Right hindlimb (tissue), 1 donor: ENCODE data around the gene PHC2.

Experiments
- DNase-seq: peaks from one replicate; pipeline ENCODE4 v3.0.0-alpha.2; 2018

PHC2 gene

GRCh38 chr1:33385251-33385650 is 45.6 kb downstream of the PHC2 start:
- no peak for DNase-seq

- DNase-seq = no peak
Observed at GRCh38 chr1:33384040-33384812, 46.7 kb downstream of the PHC2 start.

GRCh38 chr1:33383489-33383888 is 47.4 kb downstream of the PHC2 start:
- no peak for DNase-seq

GRCh38 chr1:33382661-33383415 is 48.1 kb downstream of the PHC2 start:
- DNase-seq = peak; percentile 82

- DNase-seq = no peak
Observed at GRCh38 chr1:33381977-33382376, 48.9 kb downstream of the PHC2 start.

GRCh38 chr1:33380811-33381210 is 50.1 kb downstream of the PHC2 start:
- no peak for DNase-seq

- DNase-seq = no peak
Observed at GRCh38 chr1:33379631-33380354, 51.1 kb downstream of the PHC2 start.

GRCh38 chr1:33378976-33379375 is 51.9 kb downstream of the PHC2 start:
- DNase-seq = no peak

GRCh38 chr1:33378524-33378923 is 52.4 kb downstream of the PHC2 start:
- DNase-seq = no peak

- DNase-seq = no peak
Observed at GRCh38 chr1:33377756-33378155, 53.1 kb downstream of the PHC2 start.

GRCh38 chr1:33377013-33377412 is 53.9 kb downstream of the PHC2 start:
- DNase-seq = no peak

GRCh38 chr1:33375316-33375715 is 55.6 kb downstream of the PHC2 start:
- no peak for DNase-seq

- DNase-seq = no peak
Observed at GRCh38 chr1:33374336-33375105, 56.4 kb downstream of the PHC2 start.

- DNase-seq = no peak
Observed at GRCh38 chr1:33373606-33374005, 57.3 kb downstream of the PHC2 start.

- no peak for DNase-seq
Observed at GRCh38 chr1:33372677-33373076, 58.2 kb downstream of the PHC2 start.

- DNase-seq = no peak
Observed at GRCh38 chr1:33372162-33372561, 58.7 kb downstream of the PHC2 start.

- DNase-seq = no peak
Observed at GRCh38 chr1:33371334-33371733, 59.6 kb downstream of the PHC2 start.

GRCh38 chr1:33370827-33371226 is 60.1 kb downstream of the PHC2 start:
- no peak for DNase-seq

GRCh38 chr1:33370301-33370700 is 60.6 kb downstream of the PHC2 start:
- no peak for DNase-seq

GRCh38 chr1:33369764-33370163 is 61.1 kb downstream of the PHC2 start:
- DNase-seq = no peak

- DNase-seq = no peak
Observed at GRCh38 chr1:33369081-33369480, 61.8 kb downstream of the PHC2 start.

- no peak for DNase-seq
Observed at GRCh38 chr1:33368431-33368830, 62.5 kb downstream of the PHC2 start.
